GM18861 (cell line): Measurements from ENCODE around the gene GPR132.

Source experiments
- ATAC-seq: cut with Tn5 transposase; IDR thresholded peaks from one replicate; pipeline ENCODE4 v1.9.1; 2021; ENCODE audit not compliant: unreplicated experiment

GPR132 gene

DNA sequence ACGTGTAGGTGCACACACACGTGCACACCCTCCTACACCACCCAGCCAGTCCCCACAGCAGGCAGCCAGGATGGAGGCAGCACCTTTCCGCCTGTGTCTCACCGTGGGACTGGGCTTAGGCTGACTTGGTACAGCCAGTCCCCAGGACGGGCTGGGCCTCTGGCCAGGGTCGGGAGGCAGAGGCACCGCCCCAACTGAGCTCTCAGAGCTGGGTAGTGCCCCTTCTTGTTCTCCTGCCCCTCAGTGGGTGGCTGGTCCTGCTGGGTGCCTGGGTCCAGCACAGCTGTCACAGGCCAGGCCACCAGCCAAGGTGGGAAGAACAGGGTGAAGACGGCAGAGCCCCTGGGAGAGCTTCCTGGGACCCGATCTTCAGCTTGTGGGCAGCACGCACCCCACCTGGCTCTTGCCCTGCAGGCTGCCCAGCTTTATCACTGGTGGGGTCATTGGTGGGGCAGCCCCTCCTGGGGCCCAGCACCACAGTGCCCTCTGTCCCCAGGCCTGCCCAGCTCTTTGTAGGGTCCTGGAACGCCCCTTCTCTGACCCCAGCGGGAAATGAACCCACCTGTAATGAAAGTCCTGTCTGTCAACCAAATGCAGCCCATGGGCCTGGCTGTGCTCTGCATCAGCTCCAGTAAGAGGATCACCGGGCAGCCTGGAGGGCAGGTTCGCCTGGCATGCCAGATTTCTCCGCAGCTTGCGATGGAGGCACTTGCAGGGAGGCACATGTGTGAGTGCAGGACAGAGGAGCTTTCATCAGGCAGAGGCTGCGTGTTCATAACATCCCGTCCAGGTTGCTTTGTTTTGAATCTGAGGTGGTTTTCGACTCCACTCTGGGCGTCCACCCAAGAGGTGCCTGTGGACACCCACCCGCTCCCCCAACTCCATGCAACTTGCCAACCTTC lies 59.0 kb downstream of the GPR132 start:
- ATAC-seq: no peak

DNA sequence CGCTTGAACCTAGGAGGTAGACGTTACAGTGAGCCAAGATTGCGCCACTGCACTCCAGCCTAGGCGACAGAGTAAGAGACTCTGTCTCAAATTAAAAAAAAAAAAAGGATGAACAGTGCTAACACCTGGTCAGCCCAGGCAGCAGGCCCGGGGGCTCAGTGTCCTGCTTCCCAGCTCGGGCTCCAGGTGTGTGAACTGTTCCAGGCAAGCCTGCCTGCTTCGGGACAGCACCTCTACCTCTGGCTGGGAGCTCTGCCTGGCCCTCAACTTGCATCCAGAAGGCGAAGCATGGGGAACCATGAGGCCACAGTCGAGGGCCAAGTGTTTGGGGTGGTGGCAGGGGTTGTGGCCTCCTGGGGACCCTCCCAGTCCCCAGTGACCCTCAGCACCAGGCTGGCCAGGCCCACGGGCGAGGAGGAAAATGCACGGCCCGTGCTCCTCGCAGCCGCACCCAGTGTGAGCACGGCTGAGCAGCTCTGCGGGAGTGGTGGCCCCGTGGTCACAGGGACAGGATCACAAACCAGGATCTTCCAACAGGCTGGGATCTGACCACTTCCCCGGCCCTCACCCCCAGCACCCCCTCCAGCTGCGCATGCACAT lies 59.8 kb downstream of the GPR132 start:
- ATAC-seq: no peak
